ENCODE measurements around the gene CEP63. TPM values are rescaled to one million over a fixed set of nuclear protein-coding genes. Genes with fewer than 3 reads are reported as not detected.

The CEP63 gene
- total and polyA plus RNA-seq, 9 of the 15 experiments (the other 6 are each of a cell fraction or from before 2014, with no cell fraction given) = 5.1 to 17.8 (median 10.6) TPM

DNA sequence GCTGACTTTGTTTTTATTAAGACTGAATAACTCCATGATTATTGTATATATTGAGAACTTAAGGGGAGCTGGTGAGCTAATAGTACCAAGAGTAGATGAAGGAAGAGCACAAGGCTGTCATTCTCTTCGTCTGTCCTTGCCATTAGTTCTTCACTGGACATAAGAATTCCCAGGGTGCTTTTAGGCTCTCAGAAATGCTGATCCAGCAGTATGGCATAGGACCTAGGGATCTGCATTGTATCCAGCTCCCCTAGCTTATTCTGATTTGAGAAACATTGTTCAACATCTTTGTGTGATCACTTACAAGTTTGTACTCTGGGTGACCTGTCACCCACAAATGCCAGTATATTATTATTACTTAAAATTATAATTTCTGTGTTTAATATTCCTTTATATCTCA lies 47.6 kb downstream of the CEP63 start (continued):
- no peak for TF ChIP-seq FOXP4 (CRISPR knock-in tag; IDR thresholded peaks at IDR 0.05; ENCODE audit: borderline replicate concordance)
- TF ChIP-seq KAT7 (CRISPR knock-in tag; IDR thresholded peaks at IDR 0.05; ENCODE audit: borderline replicate concordance) = no peak
- TF ChIP-seq SRSF1 (IDR thresholded peaks at IDR 0.05; ENCODE audit: low read depth, low read length) = no peak
- no peak for TF ChIP-seq ILF3 (IDR thresholded peaks at IDR 0.05; ENCODE audit: borderline replicate concordance)
- no peak for TF ChIP-seq KHSRP (IDR thresholded peaks at IDR 0.05)
- TF ChIP-seq NFIC (IDR thresholded peaks at IDR 0.05) = no peak
- TF ChIP-seq RBM15 (IDR thresholded peaks at IDR 0.05; ENCODE audit: insufficient read depth, low read length) = no peak
- TF ChIP-seq C11orf30 (IDR thresholded peaks at IDR 0.05; ENCODE audit: low read depth) = peak; percentile 64
- TF ChIP-seq MAFG (tag; conservative IDR thresholded peaks at IDR 0.05) = 0 out of 2 replicates have a peak, but pooled peaks have one; percentile 20
- TF ChIP-seq JUNB (CRISPR knock-in tag; conservative IDR thresholded peaks at IDR 0.05) = no peak
- no peak for TF ChIP-seq ZKSCAN3 (CRISPR knock-in tag; IDR thresholded peaks at IDR 0.05)
- TF ChIP-seq ZSCAN29 (IDR thresholded peaks at IDR 0.05) = no peak
- TF ChIP-seq HMG20A (CRISPR knock-in tag; conservative IDR thresholded peaks at IDR 0.05) = no peak
- no peak for TF ChIP-seq MEF2D (tag; conservative IDR thresholded peaks at IDR 0.05; ENCODE audit: low read depth)
- TF ChIP-seq TAL1 (IDR thresholded peaks at IDR 0.05) = no peak
- TF ChIP-seq XRCC4 (IDR thresholded peaks at IDR 0.05; ENCODE audit: extremely low read depth, insufficient read depth, insufficient read length) = no peak
- no peak for TF ChIP-seq CHCHD3 (CRISPR knock-in tag; IDR thresholded peaks at IDR 0.05)
- peak; percentile 57 for TF ChIP-seq MAFK (IDR thresholded peaks at IDR 0.05; ENCODE audit: low read length)
- peak; percentile 59 for TF ChIP-seq ZNF316 (IDR thresholded peaks at IDR 0.05)
- TF ChIP-seq ADNP (tag; IDR thresholded peaks at IDR 0.05) = no peak
- no peak for TF ChIP-seq GTF2F1 (IDR thresholded peaks at IDR 0.05; ENCODE audit: low read depth, low read length)
- no peak for TF ChIP-seq SAFB (IDR thresholded peaks at IDR 0.05; ENCODE audit: borderline replicate concordance, low read depth, low read length)
